Limb (tissue), 2 donors: ENCODE measurements around the gene PNMA6E.

ENCODE experiments used
- DNase-seq, 2 donors: peaks; one replicate each; pipeline ENCODE4 v3.0.0-alpha.2; 2016; ENCODE audit errors: extremely low spot score in 2 of 2

PNMA6E gene

GRCh38 chrX:153352858-153353257 lies 48.3 kb downstream of the PNMA6E start:
- DNase-seq = no peak

- DNase-seq = no peak
Observed at GRCh38 chrX:153351981-153352380, 49.2 kb downstream of the PNMA6E start.

DNA sequence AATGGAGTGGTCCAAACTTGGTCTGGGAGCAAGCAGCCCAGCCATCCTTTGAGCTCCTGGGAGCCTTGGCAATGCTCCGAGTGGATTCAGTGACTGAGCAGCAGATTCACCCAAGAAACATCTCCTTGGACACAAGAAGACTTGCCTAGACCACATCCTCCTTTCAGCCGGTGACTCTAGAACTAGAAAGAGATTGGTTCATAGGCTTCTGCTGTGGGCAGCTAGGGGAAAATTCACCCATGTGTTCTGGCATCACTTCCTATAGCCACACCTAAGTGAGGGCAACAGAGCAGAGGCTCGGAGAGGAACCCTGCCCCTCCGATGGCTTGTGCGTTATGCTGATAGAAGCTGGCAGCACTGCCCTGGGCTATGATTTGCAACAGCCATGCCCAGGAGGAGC lies 51.2 kb downstream of the PNMA6E start:
- no peak for DNase-seq

- DNase-seq = no peak
Observed at GRCh38 chrX:153348421-153348820, 52.7 kb downstream of the PNMA6E start.

DNA sequence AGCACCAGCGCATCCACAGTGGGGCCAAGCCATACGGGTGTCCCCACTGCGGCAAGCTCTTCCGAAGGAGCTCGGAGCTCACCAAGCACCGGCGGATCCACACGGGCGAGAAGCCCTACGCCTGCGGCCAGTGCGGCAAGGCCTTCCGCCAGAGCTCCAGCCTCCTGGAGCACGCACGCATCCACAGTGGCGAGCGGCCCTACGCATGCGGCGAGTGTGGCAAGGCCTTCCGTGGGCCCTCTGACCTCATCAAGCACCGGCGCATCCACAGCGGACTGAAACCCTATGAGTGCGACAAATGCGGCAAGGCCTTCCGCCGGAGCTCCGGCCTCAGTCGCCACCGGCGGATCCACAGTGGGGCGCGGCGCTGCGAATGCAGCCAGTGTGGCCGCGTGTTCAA lies 53.6 kb downstream of the PNMA6E start:
- no peak for DNase-seq
